ENCODE measurements around the gene TSEN2.
A peak's percentile ranks its signal among the peaks of the same experiment; 100 is the strongest.

Gene TSEN2

DNA sequence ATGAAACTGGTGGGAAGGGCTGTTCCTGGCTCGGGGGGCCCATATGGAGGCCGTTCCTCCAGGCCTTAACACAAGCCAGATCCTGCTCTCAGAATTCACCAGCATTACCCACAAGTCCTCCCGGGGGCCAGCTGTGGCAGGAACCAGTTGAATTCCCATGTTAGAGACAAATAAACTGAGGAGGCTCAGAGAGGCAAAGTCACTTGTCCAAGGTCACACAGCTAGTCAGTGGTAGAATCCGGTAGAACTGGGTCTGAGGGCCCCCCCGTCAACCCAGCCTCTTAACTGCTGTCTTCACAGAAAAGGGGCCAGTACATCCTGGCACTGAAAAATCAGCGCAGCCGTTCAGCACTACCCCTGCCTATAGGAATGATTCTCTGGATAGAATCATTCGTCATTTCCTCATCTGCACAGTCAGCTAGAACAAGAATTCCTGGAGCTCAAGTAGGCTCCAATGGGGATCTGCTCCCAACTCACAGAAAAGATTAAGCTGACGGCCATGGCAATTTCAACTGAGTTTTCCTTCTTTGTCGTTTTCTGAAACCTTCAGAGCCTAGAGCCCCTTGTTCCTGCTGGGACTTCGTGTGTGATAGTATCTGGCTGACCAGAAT, 12.2 kb upstream of the TSEN2 start:
- TF ChIP-seq, protein P1, sequence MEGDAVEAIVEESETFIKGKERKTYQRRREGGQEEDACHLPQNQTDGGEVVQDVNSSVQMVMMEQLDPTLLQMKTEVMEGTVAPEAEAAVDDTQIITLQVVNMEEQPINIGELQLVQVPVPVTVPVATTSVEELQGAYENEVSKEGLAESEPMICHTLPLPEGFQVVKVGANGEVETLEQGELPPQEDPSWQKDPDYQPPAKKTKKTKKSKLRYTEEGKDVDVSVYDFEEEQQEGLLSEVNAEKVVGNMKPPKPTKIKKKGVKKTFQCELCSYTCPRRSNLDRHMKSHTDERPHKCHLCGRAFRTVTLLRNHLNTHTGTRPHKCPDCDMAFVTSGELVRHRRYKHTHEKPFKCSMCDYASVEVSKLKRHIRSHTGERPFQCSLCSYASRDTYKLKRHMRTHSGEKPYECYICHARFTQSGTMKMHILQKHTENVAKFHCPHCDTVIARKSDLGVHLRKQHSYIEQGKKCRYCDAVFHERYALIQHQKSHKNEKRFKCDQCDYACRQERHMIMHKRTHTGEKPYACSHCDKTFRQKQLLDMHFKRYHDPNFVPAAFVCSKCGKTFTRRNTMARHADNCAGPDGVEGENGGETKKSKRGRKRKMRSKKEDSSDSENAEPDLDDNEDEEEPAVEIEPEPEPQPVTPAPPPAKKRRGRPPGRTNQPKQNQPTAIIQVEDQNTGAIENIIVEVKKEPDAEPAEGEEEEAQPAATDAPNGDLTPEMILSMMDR (IDR thresholded peaks at IDR 0.05) = no peak

DNA sequence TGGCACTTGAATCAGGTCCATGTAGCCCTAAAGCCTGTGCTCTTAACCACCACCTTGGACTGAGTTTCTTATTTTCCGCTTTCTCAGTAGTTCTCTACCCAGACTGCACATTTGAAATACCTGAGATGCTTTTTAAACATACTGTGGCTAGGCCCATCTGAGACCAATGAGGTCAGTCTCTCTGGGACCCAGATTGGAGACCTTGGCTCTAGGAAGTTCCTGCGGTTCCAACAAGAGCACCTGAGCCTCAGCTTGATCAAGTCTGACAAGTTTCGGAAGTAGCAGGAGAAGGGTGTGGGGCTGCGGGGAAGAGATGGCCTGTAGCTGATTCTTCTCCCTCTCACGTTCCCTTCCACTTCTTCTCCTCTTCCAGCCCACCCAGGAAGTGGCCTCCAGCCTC, 11.5 kb upstream of the TSEN2 start:
- TF ChIP-seq, protein P1 (IDR thresholded peaks at IDR 0.05) = no peak

DNA sequence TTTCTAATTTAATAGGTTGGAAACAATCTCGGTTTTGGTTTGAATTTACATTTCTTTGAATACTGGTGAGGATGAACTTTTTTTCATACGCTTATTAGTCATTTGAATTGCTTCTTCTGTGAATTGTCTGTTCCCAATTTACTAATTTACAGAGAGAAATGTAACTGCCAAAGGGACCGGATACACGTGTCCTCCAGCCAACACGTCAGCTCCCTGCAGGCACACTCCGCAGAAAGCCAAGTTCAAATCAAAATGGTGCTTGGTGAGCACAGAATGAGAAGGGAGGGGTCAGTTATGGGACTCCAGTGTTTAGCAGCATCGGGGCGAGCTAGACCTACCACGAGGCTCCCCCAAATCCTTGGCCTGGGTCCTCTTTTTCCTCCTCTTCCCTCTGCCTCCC, 10.8 kb upstream of the TSEN2 start:
- TF ChIP-seq, protein P1 (IDR thresholded peaks at IDR 0.05) = no peak

DNA sequence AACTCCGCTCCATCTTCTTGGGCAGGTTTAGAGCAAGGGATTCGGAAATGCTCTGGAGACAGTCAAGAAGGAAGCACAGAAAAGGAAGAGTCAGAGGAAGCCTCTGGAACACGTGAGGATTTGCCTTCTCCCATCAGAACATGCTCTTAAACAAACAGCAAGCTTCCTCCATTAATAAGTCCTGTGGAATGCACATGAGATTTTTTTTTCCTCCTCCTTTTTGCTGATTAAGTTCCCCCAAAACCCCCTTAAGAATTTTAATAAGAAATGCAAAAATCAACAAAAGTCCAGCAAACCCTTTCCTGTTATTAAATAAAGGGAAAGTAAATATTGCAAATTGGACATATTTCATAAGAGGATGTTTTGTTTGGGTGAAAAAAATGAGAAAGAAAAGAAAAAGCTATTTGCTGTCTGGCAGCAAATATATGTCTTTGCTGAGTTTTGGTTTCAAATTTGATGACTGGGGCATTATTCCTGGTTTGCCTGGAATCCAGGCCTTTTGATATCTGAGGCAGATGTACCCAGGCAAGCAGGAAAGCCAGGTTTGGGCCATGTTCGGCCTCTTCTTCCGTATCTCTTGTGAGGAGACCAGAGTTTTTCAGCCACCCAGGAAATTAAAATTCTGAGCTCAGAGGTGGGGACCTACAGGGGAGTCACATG, 7.9 kb upstream of the TSEN2 start:
- TF ChIP-seq, protein P1 (IDR thresholded peaks at IDR 0.05) = no peak

DNA sequence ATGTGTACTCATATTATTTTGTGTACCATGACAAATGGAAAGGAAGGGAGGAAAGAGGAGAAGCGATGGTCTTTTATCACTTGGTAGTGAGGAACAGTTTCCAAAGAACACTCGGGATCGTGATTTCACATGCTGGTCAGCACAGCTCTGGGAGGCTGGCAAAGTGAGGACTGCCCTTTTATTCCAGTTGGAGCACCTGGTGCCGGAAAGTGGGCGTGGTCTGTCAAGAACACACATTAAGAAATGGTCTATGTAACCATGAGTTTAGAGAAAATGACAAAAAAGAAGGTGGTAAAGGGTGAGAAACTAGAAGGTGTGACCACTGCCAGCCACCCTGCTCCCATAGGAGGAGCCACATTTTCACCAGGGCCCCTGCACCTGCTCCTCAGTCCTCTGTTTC, 7.0 kb upstream of the TSEN2 start:
- TF ChIP-seq, protein P1 (IDR thresholded peaks at IDR 0.05) = no peak

DNA sequence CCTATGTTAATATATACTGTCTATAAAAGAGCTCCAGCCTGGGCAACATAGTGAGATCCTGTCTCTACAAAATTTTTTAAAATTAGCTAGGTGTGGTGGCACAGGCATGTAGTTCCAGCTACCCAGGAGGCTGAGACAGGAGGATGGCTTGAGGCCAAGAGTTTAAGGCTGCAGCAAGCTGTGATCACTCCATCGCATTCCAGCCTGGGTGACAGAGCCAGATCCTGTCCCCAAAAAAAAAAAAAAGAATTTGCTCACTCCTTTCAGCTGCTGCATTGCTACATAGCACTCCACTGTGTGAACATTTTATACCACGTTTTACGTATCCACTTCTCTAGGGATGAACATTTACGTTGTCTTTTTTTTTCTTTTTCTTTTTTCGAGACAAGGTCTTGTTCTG, 6.0 kb upstream of the TSEN2 start:
- TF ChIP-seq, protein P1 (IDR thresholded peaks at IDR 0.05) = no peak

DNA sequence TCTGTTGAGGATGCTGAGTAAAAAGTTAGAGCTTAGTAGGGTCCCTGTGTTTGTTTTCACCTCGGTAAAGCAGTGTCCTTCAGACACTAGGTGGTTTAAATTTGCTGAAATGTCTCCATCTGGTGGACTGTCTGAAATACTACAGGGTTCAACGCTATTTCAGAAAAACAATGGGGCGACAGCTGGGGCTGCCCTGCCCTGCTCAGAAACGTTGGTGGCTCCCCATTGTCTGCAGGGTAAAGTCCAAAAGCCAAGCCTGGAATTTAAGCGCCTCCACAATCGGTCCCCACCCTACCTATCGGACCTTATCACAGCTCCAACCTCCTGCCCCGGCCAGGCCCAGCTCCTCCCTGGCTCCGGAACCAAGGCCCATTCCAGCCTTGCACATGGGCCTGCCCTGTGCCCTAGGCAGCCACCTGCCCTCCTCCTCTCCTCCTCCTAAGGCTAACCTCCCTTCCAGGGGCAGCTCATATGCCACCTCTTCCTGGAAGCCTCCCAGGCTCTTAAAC, 4.3 kb upstream of the TSEN2 start:
- TF ChIP-seq, protein P1 (IDR thresholded peaks at IDR 0.05) = peak; percentile 70

All from LNCAP (cell line).